Karpas-422 (cell line): ENCODE measurements around the gene HS6ST3. TPM values are rescaled to one million over a fixed set of nuclear protein-coding genes. Genes with fewer than 3 reads are reported as not detected.
A peak's percentile ranks its signal among the peaks of the same experiment; 100 is the strongest.
"Not testable (repeated sequence)": the region's sequence is repeated elsewhere in the genome, so short reads cannot be mapped to it uniquely, and the experiment has no call there.

Experiments used
- DNase-seq: peaks from one replicate; pipeline ENCODE4 v3.0.0-alpha.2; 2015
- H2AFZ ChIP-seq: fragments of 200-600 bp; sonication (generic); 2 replicates; pipeline ENCODE4 v1.6.1; 2014; ENCODE audit warnings: antibody characterized with exemption, low read length, mixed read lengths
- H3K27ac ChIP-seq: fragments of 200-600 bp; sonication (generic); 2 replicates; pipeline ENCODE4 v1.5.1; 2014; ENCODE audit warnings: mild to moderate bottlenecking, low read length, moderate library complexity
- H3K27me3 ChIP-seq: fragments of 200-600 bp; sonication (generic); 2 replicates; pipeline ENCODE4 v1.6.1; 2014; ENCODE audit warnings: low read length, mixed read lengths
- H3K36me3 ChIP-seq: fragments of 200-600 bp; sonication (generic); 2 replicates; pipeline ENCODE4 v1.6.1; 2014; ENCODE audit warnings: low read length, mixed read lengths; ENCODE audit not compliant: insufficient read depth
- H3K4me1 ChIP-seq: fragments of 200-600 bp; sonication (generic); 2 replicates; pipeline ENCODE4 v1.6.1; 2014; ENCODE audit warnings: mild to moderate bottlenecking, low read length, mixed read lengths
- H3K4me2 ChIP-seq: fragments of 200-600 bp; sonication (generic); 2 replicates; pipeline ENCODE4 v1.6.1; 2014; ENCODE audit warnings: low read length, low read depth, mild to moderate bottlenecking; ENCODE audit not compliant: poor library complexity, severe bottlenecking
- H3K4me3 ChIP-seq: fragments of 200-600 bp; sonication (generic); 2 replicates; pipeline ENCODE4 v1.5.1; 2014; ENCODE audit warnings: mild to moderate bottlenecking, antibody characterized with exemption, low read length, mixed read lengths
- H3K79me2 ChIP-seq: fragments of 200-600 bp; sonication (generic); 2 replicates; pipeline ENCODE4 v1.6.1; 2014; ENCODE audit warnings: mild to moderate bottlenecking, low read length, mixed read lengths
- H3K9ac ChIP-seq: fragments of 200-600 bp; sonication (generic); 2 replicates; pipeline ENCODE4 v1.6.0; 2014; ENCODE audit warnings: low read length
- H3K9me2 ChIP-seq: fragments of 200-600 bp; sonication (generic), shearing (Covaris generic); replicated peaks from 2 replicates; pipeline ENCODE4 v1.6.0; 2014; ENCODE audit warnings: mild to moderate bottlenecking, low read length, moderate library complexity; ENCODE audit not compliant: insufficient read depth
- H3K9me3 ChIP-seq: fragments of 300-700, 200-600 bp; sonication (generic); 2 replicates; pipeline ENCODE4 v1.6.1; 2014; ENCODE audit warnings: low read length, mixed read lengths
- H4K20me1 ChIP-seq: fragments of 200-600 bp; sonication (generic); 2 replicates; pipeline ENCODE4 v1.6.1; 2014; ENCODE audit warnings: mild to moderate bottlenecking, antibody characterized with exemption, low read length, low read depth; ENCODE audit not compliant: insufficient read depth
- total RNA-seq: library from RNA; depleted of rRNA; stranded (reverse); fragments of >200 nt; shearing (Covaris generic); gene quantifications from 2 replicates; pipeline ENCODE4 v1.2.3, GENCODE V29; 2014; ENCODE audit warnings: low replicate concordance; rRNA removed

HS6ST3 gene
- total RNA-seq: not detected in 2 replicates

- Histone ChIP-seq H3K4me2 (peak within 1 kb of the TSS; percentile 63), H3K27ac (no peak within 1 kb of the TSS), H3K9ac (no peak within 1 kb of the TSS), H4K20me1 (no peaks in the 10 kb centered on the region), H2AFZ (peak within 1 kb of the TSS; percentile 78; the same call in 1 of the 2 replicates), H3K4me3 (peak within 1 kb of the TSS; percentile 52; the same call in 1 of the 2 replicates), H3K9me2 (no peaks in the 10 kb centered on the region), H3K4me1 (peaks cover 4% of the 10 kb centered on the region; the same call in 1 of the 2 replicates), H3K36me3 (no peaks in the 10 kb centered on the region), H3K79me2 (no peaks in the 10 kb centered on the region), H3K27me3 (no peaks in the 10 kb centered on the region), H3K9me3 (no peaks in the 10 kb centered on the region)
- DNase-seq: peak; percentile 43
Measured at GRCh38 chr13:96089749-96090239, at the start of gene HS6ST3. HS6ST3 (plus strand) TSS chr13:96090107.

- Histone ChIP-seq H3K9me2 (no peaks in the 10 kb centered on the region), H3K9me3 (no peaks in the 10 kb centered on the region), H3K4me3 (no peak overlapping the region), H3K27me3 (no peaks in the 10 kb centered on the region), H3K4me2 (no peak overlapping the region), H3K4me1 (peaks cover 15% of the 10 kb centered on the region), H3K79me2 (peaks cover 100% of the 10 kb centered on the region), H2AFZ (no peak overlapping the region), H3K9ac (no peak overlapping the region), H3K36me3 (no peaks in the 10 kb centered on the region; the same call in 1 of the 2 replicates), H4K20me1 (no peaks in the 10 kb centered on the region; the same call in 1 of the 2 replicates), H3K27ac (no peak overlapping the region)
- no peak for DNase-seq
Measured at GRCh38 chr13:96041326-96042110, 48.4 kb upstream of the HS6ST3 start.

- Histone ChIP-seq H3K36me3 (peaks cover 4% of the 10 kb centered on the region; the same call in 1 of the 2 replicates), H3K4me1 (peaks cover 15% of the 10 kb centered on the region), H2AFZ (no peak overlapping the region), H3K27ac (no peak overlapping the region), H3K79me2 (peaks cover 99% of the 10 kb centered on the region), H4K20me1 (no peaks in the 10 kb centered on the region; the same call in 1 of the 2 replicates), H3K27me3 (no peaks in the 10 kb centered on the region), H3K4me3 (no peak overlapping the region), H3K9me3 (no peaks in the 10 kb centered on the region), H3K9ac (no peak overlapping the region), H3K9me2 (no peaks in the 10 kb centered on the region), H3K4me2 (no peak overlapping the region)
- no peak for DNase-seq
Measured at GRCh38 chr13:96044238-96044637, 45.7 kb upstream of the HS6ST3 start.

GRCh38 chr13:96046449-96047126 is 43.3 kb upstream of the HS6ST3 start:
- H3K9me2 ChIP-seq, H3K4me3 ChIP-seq, H3K9me3 ChIP-seq, H3K4me1 ChIP-seq, H3K27ac ChIP-seq, H3K4me2 ChIP-seq, H2AFZ ChIP-seq, DNase-seq, H3K9ac ChIP-seq, H3K36me3 ChIP-seq, H4K20me1 ChIP-seq, H3K27me3 ChIP-seq: not testable (repeated sequence)
- H3K79me2 ChIP-seq: peaks cover 87% of the 10 kb centered on the region

GRCh38 chr13:96050955-96051354 is 39.0 kb upstream of the HS6ST3 start:
- not testable (repeated sequence) for H3K9me2 ChIP-seq, H3K4me2 ChIP-seq, H3K27ac ChIP-seq, H2AFZ ChIP-seq, H3K36me3 ChIP-seq, H4K20me1 ChIP-seq, DNase-seq, H3K9me3 ChIP-seq, H3K9ac ChIP-seq, H3K4me3 ChIP-seq, H3K27me3 ChIP-seq
- peaks cover 10% of the 10 kb centered on the region; the same call in 1 of the 2 replicates for H3K4me1 ChIP-seq
- H3K79me2 ChIP-seq: peaks cover 65% of the 10 kb centered on the region

GRCh38 chr13:96051491-96051890 is 38.4 kb upstream of the HS6ST3 start:
- not testable (repeated sequence) for H3K27me3 ChIP-seq, H3K36me3 ChIP-seq, DNase-seq

GRCh38 chr13:96051946-96052345 is 38.0 kb upstream of the HS6ST3 start:
- not testable (repeated sequence) for H3K36me3 ChIP-seq, H3K9me2 ChIP-seq, DNase-seq, H3K27me3 ChIP-seq, H3K9me3 ChIP-seq, H2AFZ ChIP-seq, H3K27ac ChIP-seq, H4K20me1 ChIP-seq
- peak overlapping the region; percentile 83 for H3K4me3 ChIP-seq
- H3K9ac ChIP-seq: peak overlapping the region; percentile 96; the same call in 1 of the 2 replicates
- H3K4me2 ChIP-seq: peak overlapping the region; percentile 100
- H3K79me2 ChIP-seq: peaks cover 55% of the 10 kb centered on the region
- peaks cover 10% of the 10 kb centered on the region; the same call in 1 of the 2 replicates for H3K4me1 ChIP-seq

More at GRCh38 chr13:96051491-96051890, 38.4 kb upstream of the HS6ST3 start:
- H3K9ac ChIP-seq, H4K20me1 ChIP-seq, H3K4me3 ChIP-seq, H2AFZ ChIP-seq, H3K27ac ChIP-seq, H3K9me3 ChIP-seq, H3K9me2 ChIP-seq: not testable (repeated sequence)
- Histone ChIP-seq H3K4me1 (peaks cover 10% of the 10 kb centered on the region; the same call in 1 of the 2 replicates), H3K4me2 (peak overlapping the region; percentile 100), H3K79me2 (peaks cover 59% of the 10 kb centered on the region)

GRCh38 chr13:96052656-96053002 is 37.3 kb upstream of the HS6ST3 start:
- Histone ChIP-seq H3K9me2 (no peaks in the 10 kb centered on the region), H3K9ac (peak overlapping the region; percentile 96), H3K36me3 (no peaks in the 10 kb centered on the region), H3K27me3 (no peaks in the 10 kb centered on the region), H2AFZ (peak overlapping the region; percentile 89), H3K4me3 (peak overlapping the region; percentile 83), H3K4me2 (peak overlapping the region; percentile 100), H3K79me2 (peaks cover 49% of the 10 kb centered on the region), H3K27ac (peak overlapping the region; percentile 43), H3K4me1 (peaks cover 10% of the 10 kb centered on the region; the same call in 1 of the 2 replicates), H3K9me3 (no peaks in the 10 kb centered on the region), H4K20me1 (no peaks in the 10 kb centered on the region)
- DNase-seq: peak; percentile 75
